ENCODE measurements around the gene ZCCHC9.
"Not testable (repeated sequence)": the region's sequence is repeated elsewhere in the genome, so short reads cannot be mapped to it uniquely, and the experiment has no call there.

Gene ZCCHC9

DNA sequence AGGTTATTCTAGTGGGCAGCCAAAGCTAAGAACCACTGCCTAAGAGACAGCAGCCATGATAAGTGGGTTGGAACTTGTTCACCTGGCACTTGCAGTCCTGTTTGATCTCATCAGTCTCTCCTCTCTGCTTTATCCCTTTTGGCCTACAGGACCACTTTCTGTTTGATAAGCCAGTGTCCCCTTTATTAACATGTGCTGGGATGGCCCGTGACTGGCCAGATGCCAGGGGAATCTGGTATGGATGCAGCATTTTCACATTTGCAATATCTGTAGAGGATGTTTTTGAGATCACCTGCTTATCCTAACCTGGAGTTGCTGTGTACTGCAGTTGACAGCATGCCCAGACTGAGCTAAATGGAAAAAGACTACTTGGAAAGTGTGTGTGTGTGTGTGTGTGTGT is 44.6 kb upstream of the ZCCHC9 start:
- H3K4me1 Mint-ChIP-seq, result no peaks in the 10 kb centered on the region
- DNase-seq, result no peak
- TF ChIP-seq, protein P1, sequence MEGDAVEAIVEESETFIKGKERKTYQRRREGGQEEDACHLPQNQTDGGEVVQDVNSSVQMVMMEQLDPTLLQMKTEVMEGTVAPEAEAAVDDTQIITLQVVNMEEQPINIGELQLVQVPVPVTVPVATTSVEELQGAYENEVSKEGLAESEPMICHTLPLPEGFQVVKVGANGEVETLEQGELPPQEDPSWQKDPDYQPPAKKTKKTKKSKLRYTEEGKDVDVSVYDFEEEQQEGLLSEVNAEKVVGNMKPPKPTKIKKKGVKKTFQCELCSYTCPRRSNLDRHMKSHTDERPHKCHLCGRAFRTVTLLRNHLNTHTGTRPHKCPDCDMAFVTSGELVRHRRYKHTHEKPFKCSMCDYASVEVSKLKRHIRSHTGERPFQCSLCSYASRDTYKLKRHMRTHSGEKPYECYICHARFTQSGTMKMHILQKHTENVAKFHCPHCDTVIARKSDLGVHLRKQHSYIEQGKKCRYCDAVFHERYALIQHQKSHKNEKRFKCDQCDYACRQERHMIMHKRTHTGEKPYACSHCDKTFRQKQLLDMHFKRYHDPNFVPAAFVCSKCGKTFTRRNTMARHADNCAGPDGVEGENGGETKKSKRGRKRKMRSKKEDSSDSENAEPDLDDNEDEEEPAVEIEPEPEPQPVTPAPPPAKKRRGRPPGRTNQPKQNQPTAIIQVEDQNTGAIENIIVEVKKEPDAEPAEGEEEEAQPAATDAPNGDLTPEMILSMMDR (IDR thresholded peaks at IDR 0.05), result no peak
- no peak overlapping the region for H3K4me3 Mint-ChIP-seq
- H3K27ac Mint-ChIP-seq, result no peak overlapping the region
- peaks cover 76% of the 10 kb centered on the region for H3K36me3 Mint-ChIP-seq (ENCODE audit: low read depth)
- peaks cover 24% of the 10 kb centered on the region for H3K9me3 Mint-ChIP-seq
- no peaks in the 10 kb centered on the region for H3K27me3 Mint-ChIP-seq (ENCODE audit: low read depth, poor library complexity)

DNA sequence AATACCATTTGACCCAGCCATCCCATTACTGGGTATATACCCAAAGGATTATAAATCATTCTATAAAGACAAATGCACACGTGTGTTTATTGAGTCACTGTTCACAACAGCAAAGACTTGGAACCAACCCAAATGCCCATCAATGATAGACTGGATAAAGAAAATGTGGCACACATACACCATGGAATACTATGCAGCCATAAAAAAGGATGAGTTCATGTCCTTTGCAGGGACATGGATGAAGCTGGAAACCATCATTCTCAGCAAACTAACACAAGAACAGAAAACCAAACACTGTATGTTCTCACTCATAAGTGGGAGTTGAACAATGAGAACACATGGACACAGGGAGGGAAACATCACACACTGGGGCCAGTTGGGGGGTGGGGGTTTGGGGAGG is 38.6 kb upstream of the ZCCHC9 start:
- DNase-seq; H3K4me1 Mint-ChIP-seq; H3K27me3 Mint-ChIP-seq (ENCODE audit: low read depth, poor library complexity); H3K4me3 Mint-ChIP-seq; H3K27ac Mint-ChIP-seq: not testable (repeated sequence)
- Mint-ChIP-seq H3K9me3 (peaks cover 51% of the 10 kb centered on the region), H3K36me3 (ENCODE audit: low read depth) (peaks cover 71% of the 10 kb centered on the region)

DNA sequence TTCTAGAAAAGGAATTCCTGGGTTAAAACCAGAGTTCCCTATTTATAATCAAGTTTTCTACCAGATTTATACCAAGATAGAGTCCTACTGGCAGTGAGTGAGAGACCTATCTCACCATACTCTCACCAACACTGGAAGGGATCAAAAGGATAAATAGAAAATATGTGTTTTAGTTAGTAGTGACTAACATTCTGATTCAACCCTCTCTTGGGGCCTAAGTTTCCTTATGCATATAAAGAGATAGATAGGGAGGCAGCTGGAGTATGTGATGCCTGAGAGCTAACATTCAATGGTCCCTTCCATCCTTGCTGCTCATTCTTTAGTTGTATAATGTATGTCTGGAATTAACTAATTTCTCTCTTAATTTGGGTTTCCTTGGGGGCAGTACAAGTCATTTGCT is 36.3 kb upstream of the ZCCHC9 start:
- peaks cover 49% of the 10 kb centered on the region for H3K9me3 Mint-ChIP-seq
- no peak overlapping the region for H3K4me3 Mint-ChIP-seq
- H3K4me1 Mint-ChIP-seq, result no peaks in the 10 kb centered on the region
- TF ChIP-seq, protein P1 (IDR thresholded peaks at IDR 0.05), result no peak
- H3K27me3 Mint-ChIP-seq (ENCODE audit: low read depth, poor library complexity), result peaks cover 2% of the 10 kb centered on the region
- no peak overlapping the region for H3K27ac Mint-ChIP-seq
- peaks cover 57% of the 10 kb centered on the region for H3K36me3 Mint-ChIP-seq (ENCODE audit: low read depth)
- no peak for DNase-seq

DNA sequence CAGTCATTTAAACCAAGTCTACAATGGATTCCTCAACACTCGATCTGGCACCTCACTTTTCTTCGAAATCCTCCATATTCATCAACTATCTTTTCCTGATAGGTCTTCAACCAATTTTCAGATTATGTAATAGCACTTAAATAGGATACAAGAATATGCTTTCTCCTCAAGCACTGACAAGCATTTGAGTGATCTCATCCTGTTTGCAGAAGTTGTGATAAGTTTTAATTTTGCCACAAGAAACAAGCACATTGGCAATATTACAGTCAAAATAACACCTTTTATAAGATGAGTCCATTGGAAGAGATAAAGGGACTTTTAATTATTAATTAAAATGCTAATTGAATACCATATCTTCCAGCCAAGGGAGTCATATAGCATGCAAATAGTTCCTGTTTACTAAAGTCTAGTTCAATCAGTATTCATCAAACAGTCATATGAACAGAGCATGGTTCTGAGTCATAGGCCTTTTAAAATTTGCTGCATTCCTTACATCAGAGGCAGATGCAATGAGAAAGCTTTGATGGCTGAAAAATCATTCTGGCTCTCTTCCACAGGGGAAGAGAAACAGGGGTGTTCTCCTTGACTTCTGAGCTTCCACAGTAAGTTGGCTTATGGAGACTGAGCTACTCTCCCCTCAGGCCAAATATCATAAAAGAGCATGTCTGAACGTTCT is 32.7 kb upstream of the ZCCHC9 start:
- TF ChIP-seq, protein P1 (IDR thresholded peaks at IDR 0.05), result no peak
- no peak overlapping the region for H3K4me3 Mint-ChIP-seq
- no peaks in the 10 kb centered on the region for H3K27me3 Mint-ChIP-seq (ENCODE audit: low read depth, poor library complexity)
- H3K9me3 Mint-ChIP-seq, result peaks cover 45% of the 10 kb centered on the region
- no peak for DNase-seq
- H3K36me3 Mint-ChIP-seq (ENCODE audit: low read depth), result peaks cover 55% of the 10 kb centered on the region
- H3K27ac Mint-ChIP-seq, result no peak overlapping the region
- peaks cover 5% of the 10 kb centered on the region for H3K4me1 Mint-ChIP-seq

DNA sequence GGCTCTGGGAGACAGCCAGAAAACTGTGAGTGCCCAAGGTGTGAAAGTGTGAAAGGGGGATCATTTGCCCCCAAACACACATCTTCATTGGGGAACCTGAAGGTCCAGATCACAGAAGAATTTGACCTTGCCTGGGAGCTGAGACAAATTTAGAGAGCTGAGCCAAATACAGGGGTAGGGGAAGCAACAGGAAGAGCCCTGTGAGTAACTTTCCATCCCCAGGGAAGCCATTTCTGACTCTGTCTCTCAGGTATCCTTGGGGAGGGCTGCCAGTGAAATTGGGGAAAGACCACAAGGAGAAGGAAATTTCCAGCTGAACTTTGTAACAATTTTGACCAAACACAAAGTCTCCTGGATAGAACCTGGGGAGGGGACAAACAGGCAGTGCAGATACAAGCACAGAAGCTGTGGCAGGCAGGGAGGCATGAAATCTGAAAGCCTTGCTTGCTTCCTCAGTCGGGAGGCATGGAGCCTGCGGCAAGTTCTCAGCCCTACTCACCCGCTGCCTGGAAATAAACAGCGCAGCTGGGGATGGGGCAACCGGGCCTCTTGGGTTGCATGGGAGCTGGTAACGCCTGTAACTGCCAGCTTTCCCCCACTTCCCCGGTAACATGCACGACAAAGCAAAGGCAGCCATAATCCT is 31.5 kb upstream of the ZCCHC9 start:
- TF ChIP-seq, protein P1 (IDR thresholded peaks at IDR 0.05), result no peak
- Mint-ChIP-seq H3K9me3 (peaks cover 49% of the 10 kb centered on the region), H3K27me3 (ENCODE audit: low read depth, poor library complexity) (no peaks in the 10 kb centered on the region), H3K4me3 (no peak overlapping the region), H3K36me3 (ENCODE audit: low read depth) (peaks cover 57% of the 10 kb centered on the region), H3K27ac (peak overlapping the region; percentile 75), H3K4me1 (peaks cover 5% of the 10 kb centered on the region)
- DNase-seq, result no peak

DNA sequence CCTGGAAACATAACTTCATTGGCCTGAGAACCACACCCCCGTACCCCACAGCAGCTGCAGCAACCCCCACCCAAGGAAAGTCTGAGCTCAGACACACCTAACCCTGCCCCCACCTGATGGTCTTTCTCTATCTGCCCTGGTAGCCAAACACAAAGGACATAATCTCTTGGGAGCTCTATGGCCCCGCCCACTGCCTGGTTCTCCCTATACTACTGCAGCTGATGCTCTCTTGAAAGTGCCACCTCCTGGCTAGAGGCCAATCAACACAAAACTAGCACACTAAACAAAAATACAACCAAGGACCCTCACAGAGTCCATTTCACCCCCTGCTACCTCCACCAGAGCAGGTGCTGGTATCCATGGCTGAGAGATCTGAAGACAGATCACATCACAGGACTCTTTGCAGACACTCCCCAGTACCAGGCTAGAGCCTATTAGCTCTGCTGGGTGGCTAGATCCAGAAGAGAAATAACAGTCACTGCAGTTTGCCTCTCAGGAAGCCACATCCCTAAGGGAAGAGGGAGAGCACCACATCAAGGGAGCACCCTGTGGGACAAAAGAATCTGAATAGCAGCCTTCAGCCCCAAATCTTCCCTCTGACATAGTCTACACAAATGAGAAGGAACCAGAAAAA is 30.9 kb upstream of the ZCCHC9 start:
- not testable (repeated sequence) for H3K4me1 Mint-ChIP-seq; H3K27me3 Mint-ChIP-seq (ENCODE audit: low read depth, poor library complexity); DNase-seq; H3K4me3 Mint-ChIP-seq
- H3K27ac Mint-ChIP-seq, result peak overlapping the region; percentile 34
- H3K9me3 Mint-ChIP-seq, result peaks cover 56% of the 10 kb centered on the region
- H3K36me3 Mint-ChIP-seq (ENCODE audit: low read depth), result peaks cover 57% of the 10 kb centered on the region
